Parathyroid adenoma (tissue), 2 donors: ENCODE data around the gene OR2W1.

Experiments used
- H2AFZ ChIP-seq: fragments of 300-600 bp; sonication (generic); one replicate; pipeline ENCODE4 v1.7.0; 2017; ENCODE audit warnings: antibody characterized with exemption, mild to moderate bottlenecking
- H3K27ac ChIP-seq: fragments of 300-600 bp; sonication (generic); one replicate; pipeline ENCODE4 v1.7.0; 2017
- H3K27me3 ChIP-seq: fragments of 300-600 bp; sonication (generic); one replicate; pipeline ENCODE4 v1.7.0; 2017; ENCODE audit warnings: low read length; ENCODE audit not compliant: control insufficient read depth, insufficient read depth
- H3K36me3 ChIP-seq: fragments of 300-600 bp; sonication (generic); one replicate; pipeline ENCODE4 v1.7.0; 2017; ENCODE audit warnings: low read length; ENCODE audit not compliant: control insufficient read depth, insufficient read depth
- H3K4me1 ChIP-seq: fragments of 300-600 bp; sonication (generic); one replicate; pipeline ENCODE4 v1.7.0; 2017; ENCODE audit warnings: control low read depth
- H3K4me2 ChIP-seq: fragments of 300-600 bp; sonication (generic); one replicate; pipeline ENCODE4 v1.7.0; 2017; ENCODE audit warnings: low read length
- H3K4me3 ChIP-seq: fragments of 300-600 bp; sonication (generic); one replicate; pipeline ENCODE4 v1.7.0; 2017; ENCODE audit warnings: low read depth, low read length
- H3K79me2 ChIP-seq: fragments of 300-600 bp; sonication (generic); one replicate; pipeline ENCODE4 v1.7.0; 2017; ENCODE audit warnings: control low read depth
- H3K9ac ChIP-seq: fragments of 300-600 bp; sonication (generic); one replicate; pipeline ENCODE4 v1.7.0; 2017; ENCODE audit warnings: mild to moderate bottlenecking
- H3K9me3 ChIP-seq: fragments of 300-600 bp; sonication (generic); one replicate; pipeline ENCODE4 v1.7.0; 2017; ENCODE audit warnings: low read length; ENCODE audit not compliant: control insufficient read depth
- CTCF ChIP-seq: fragments of 300-600 bp; sonication (generic); IDR thresholded peaks from one replicate; pipeline ENCODE4 v1.7.0; 2017; ENCODE audit warnings: antibody characterized with exemption, mild to moderate bottlenecking
- donor health status: primary hyperparathyroidism.

Gene OR2W1

GRCh38 chr6:29016559-29017427 lies 28.2 kb downstream of the OR2W1 start:
- H3K9ac ChIP-seq, result no peak overlapping the region
- no peak overlapping the region for H3K27ac ChIP-seq
- no peaks in the 10 kb centered on the region for H3K27me3 ChIP-seq
- peak overlapping the region; percentile 85 for H3K4me2 ChIP-seq
- H3K36me3 ChIP-seq, result no peaks in the 10 kb centered on the region
- H3K4me3 ChIP-seq, result peak overlapping the region; percentile 65
- peak overlapping the region; percentile 81 for H2AFZ ChIP-seq
- H3K79me2 ChIP-seq, result no peaks in the 10 kb centered on the region
- H3K4me1 ChIP-seq, result no peaks in the 10 kb centered on the region
- H3K9me3 ChIP-seq, result no peaks in the 10 kb centered on the region
- peak; percentile 88 for TF ChIP-seq CTCF

- no peaks in the 10 kb centered on the region for H3K27me3 ChIP-seq
- no peaks in the 10 kb centered on the region for H3K9me3 ChIP-seq
- H3K4me3 ChIP-seq, result no peak overlapping the region
- no peaks in the 10 kb centered on the region for H3K36me3 ChIP-seq
- H3K4me1 ChIP-seq, result no peaks in the 10 kb centered on the region
- H3K9ac ChIP-seq, result no peak overlapping the region
- no peak overlapping the region for H3K4me2 ChIP-seq
- no peak overlapping the region for H3K27ac ChIP-seq
- H2AFZ ChIP-seq, result no peak overlapping the region
- no peak for TF ChIP-seq CTCF
- no peaks in the 10 kb centered on the region for H3K79me2 ChIP-seq
These were observed 30.0 kb downstream of the OR2W1 start for GRCh38 chr6:29014729-29015608.

- Histone ChIP-seq H3K4me3 (no peak overlapping the region), H3K9me3 (no peaks in the 10 kb centered on the region), H3K27me3 (no peaks in the 10 kb centered on the region), H2AFZ (peak overlapping the region; percentile 87), H3K36me3 (no peaks in the 10 kb centered on the region), H3K9ac (no peak overlapping the region), H3K27ac (no peak overlapping the region), H3K4me1 (no peaks in the 10 kb centered on the region), H3K4me2 (peak overlapping the region; percentile 43), H3K79me2 (no peaks in the 10 kb centered on the region)
- TF ChIP-seq CTCF, result no peak
These were observed 33.7 kb downstream of the OR2W1 start for GRCh38 chr6:29011276-29011734.

GRCh38 chr6:29009358-29009757 lies 35.6 kb downstream of the OR2W1 start:
- no peaks in the 10 kb centered on the region for H3K4me1 ChIP-seq
- no peak overlapping the region for H3K4me3 ChIP-seq
- H3K4me2 ChIP-seq, result no peak overlapping the region
- H3K9ac ChIP-seq, result no peak overlapping the region
- H3K79me2 ChIP-seq, result no peaks in the 10 kb centered on the region
- no peaks in the 10 kb centered on the region for H3K9me3 ChIP-seq
- no peaks in the 10 kb centered on the region for H3K27me3 ChIP-seq
- H3K36me3 ChIP-seq, result no peaks in the 10 kb centered on the region
- TF ChIP-seq CTCF, result no peak
- no peak overlapping the region for H2AFZ ChIP-seq
- H3K27ac ChIP-seq, result no peak overlapping the region
